Coronary artery (tissue), 2 donors: ENCODE measurements around the gene TBC1D16.

Source experiments
- DNase-seq: peaks from one replicate; pipeline ENCODE4 v3.0.0-alpha.2; 2017; ENCODE audit warnings: low spot score
- H3K27ac ChIP-seq, 2 donors: fragments of 200-600 bp; sonication (generic); one replicate each; pipeline ENCODE4 v1.5.1; 2016 to 2019
- H3K4me3 ChIP-seq: fragments of 200-600 bp; sonication (generic); 2 replicates; pipeline ENCODE4 v1.5.1; 2016; ENCODE audit warnings: mild to moderate bottlenecking, moderate library complexity
- TF ChIP-seq, protein P1 (sequence below): fragments of 200-600 bp; sonication (generic); IDR thresholded peaks from one replicate; pipeline ENCODE4 v1.5.1; 2019; ENCODE audit warnings: antibody characterized with exemption

The TBC1D16 gene, protein sequence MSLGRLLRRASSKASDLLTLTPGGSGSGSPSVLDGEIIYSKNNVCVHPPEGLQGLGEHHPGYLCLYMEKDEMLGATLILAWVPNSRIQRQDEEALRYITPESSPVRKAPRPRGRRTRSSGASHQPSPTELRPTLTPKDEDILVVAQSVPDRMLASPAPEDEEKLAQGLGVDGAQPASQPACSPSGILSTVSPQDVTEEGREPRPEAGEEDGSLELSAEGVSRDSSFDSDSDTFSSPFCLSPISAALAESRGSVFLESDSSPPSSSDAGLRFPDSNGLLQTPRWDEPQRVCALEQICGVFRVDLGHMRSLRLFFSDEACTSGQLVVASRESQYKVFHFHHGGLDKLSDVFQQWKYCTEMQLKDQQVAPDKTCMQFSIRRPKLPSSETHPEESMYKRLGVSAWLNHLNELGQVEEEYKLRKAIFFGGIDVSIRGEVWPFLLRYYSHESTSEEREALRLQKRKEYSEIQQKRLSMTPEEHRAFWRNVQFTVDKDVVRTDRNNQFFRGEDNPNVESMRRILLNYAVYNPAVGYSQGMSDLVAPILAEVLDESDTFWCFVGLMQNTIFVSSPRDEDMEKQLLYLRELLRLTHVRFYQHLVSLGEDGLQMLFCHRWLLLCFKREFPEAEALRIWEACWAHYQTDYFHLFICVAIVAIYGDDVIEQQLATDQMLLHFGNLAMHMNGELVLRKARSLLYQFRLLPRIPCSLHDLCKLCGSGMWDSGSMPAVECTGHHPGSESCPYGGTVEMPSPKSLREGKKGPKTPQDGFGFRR

DNA sequence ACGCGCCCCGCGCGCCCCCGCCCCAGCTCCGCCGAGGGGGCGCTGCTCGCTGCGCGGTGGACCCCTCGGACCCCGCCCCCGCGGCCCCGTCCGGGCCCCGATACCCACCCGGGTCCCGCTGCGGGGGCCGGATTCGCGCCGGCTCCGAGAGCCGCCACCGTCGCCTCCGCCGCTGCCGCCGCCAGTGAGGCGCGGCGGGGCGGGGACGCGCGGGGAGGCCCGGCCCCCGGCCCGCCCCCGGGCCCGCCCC, at the start of gene TBC1D16:
Gene TBC1D16 (minus strand): TSS at position 186 of the 250 bp plus-strand sequence. CDS start 22,325 bp downstream, outside the sequence.
- Histone ChIP-seq H3K4me3 (peak within 1 kb of the TSS; percentile 83), H3K27ac (peak within 1 kb of the TSS; percentile 86 to 87)
- no peak for DNase-seq
- TF ChIP-seq, protein P1, sequence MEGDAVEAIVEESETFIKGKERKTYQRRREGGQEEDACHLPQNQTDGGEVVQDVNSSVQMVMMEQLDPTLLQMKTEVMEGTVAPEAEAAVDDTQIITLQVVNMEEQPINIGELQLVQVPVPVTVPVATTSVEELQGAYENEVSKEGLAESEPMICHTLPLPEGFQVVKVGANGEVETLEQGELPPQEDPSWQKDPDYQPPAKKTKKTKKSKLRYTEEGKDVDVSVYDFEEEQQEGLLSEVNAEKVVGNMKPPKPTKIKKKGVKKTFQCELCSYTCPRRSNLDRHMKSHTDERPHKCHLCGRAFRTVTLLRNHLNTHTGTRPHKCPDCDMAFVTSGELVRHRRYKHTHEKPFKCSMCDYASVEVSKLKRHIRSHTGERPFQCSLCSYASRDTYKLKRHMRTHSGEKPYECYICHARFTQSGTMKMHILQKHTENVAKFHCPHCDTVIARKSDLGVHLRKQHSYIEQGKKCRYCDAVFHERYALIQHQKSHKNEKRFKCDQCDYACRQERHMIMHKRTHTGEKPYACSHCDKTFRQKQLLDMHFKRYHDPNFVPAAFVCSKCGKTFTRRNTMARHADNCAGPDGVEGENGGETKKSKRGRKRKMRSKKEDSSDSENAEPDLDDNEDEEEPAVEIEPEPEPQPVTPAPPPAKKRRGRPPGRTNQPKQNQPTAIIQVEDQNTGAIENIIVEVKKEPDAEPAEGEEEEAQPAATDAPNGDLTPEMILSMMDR, result no peak

DNA sequence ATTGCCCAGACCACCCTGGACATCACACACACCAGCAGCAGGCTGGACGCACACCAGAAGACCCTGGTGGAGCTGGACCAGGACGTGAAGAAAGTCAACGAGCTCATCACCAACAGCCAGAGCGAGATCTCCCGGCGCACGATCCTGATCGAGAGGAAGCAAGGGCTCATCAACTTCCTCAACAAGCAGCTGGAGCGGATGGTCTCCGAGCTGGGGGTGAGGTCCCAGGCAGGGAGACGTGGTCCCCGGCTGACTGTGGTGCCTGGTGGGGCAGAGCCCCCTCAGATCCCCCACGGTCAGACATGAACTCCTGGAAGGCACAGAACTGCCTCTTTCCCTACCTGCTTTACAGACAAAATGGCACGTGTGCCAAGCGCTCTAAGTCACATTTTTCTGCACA, 49.1 kb upstream of the TBC1D16 start:
- DNase-seq, result no peak
- TF ChIP-seq, protein P1, result no peak
- no peak overlapping the region for H3K27ac ChIP-seq

DNA sequence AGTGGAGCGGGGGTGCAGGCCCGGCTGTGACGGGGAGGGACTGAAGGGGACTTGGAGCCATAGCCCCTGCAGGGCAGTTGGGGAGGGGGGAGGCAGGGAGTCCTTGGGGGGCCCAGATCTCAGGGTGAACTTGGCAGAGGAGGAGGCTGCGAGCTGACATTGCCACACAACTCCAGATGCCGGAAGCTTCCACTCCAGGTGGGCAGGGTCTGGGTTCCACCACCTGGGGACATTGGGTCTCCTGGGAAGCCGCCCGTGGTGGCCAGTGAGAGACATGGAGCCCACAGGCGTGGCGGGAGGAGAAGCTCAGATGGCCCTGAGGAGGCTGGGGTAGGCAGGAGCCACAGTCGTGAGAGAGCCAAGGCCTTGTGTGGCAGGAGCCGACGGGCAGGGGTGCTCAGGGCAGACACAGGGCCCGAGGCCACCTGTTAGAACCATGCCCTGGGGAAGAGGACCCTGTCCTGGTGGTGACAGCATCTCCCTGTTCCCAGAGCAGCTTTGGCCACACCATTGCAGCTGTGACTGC, 47.5 kb upstream of the TBC1D16 start:
- no peak overlapping the region for H3K27ac ChIP-seq
- TF ChIP-seq, protein P1, result no peak
- H3K4me3 ChIP-seq, result no peak overlapping the region
- DNase-seq, result no peak

More for the DNA sequence above, 49.1 kb upstream of the TBC1D16 start:
- no peak overlapping the region for H3K4me3 ChIP-seq

DNA sequence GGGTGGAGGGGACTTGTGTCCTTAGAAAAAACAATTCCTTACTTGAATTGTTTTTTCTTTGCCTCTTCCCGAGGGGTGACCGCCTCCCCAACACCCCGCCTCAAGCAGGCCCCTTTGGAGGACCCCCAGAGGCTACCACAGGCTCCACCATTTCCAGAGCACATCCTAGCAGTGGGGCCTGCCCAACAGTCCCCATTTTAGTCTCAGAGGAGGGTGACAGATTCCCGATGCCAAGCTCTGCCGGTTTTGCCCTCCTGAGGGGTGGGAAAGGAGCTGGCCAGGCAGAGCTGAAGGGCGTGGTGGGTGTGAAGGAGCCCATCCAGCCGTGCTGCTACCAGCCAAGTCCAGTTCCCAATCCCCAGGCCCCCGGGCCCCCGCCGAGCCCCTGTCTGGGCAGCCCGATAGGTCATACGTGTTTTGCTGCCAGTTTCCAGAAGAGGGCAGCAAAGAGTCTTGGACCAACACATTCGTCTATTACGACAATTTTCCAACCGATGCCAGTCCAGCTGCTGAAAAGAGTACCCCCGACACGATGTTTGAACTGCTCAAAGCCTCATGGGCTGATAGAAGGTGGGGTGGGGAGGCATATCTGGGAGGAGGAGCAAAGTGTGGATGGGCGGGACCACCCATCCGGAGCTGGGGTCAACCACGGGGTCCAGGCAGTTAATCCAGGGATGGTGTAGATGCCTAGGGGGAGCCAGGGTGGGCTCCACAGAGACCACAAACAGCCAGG, 46.9 kb upstream of the TBC1D16 start:
- Histone ChIP-seq H3K4me3 (peak overlapping the region; percentile 64), H3K27ac (no peak overlapping the region)
- TF ChIP-seq, protein P1, result peak; percentile 77
- no peak for DNase-seq

DNA sequence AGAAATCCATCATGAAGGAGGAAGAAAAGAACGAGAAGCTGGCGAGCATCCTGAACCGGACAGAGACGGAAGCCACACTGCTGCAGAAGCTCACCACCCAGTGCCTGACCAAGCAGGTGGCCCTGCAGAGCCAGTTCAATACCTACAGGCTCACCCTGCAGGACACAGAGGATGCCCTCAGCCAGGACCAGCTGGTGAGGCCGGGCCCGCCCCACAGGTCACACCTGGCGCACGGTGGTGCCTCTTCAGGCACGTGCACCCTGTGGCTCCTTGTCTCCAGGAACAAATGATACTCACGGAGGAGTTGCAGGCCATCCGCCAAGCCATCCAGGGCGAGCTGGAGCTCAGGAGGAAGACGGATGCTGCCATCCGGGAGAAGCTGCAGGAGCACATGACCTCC, 45.9 kb upstream of the TBC1D16 start:
- no peak for DNase-seq
- H3K27ac ChIP-seq, result no peak overlapping the region
- TF ChIP-seq, protein P1, result no peak
- no peak overlapping the region for H3K4me3 ChIP-seq

DNA sequence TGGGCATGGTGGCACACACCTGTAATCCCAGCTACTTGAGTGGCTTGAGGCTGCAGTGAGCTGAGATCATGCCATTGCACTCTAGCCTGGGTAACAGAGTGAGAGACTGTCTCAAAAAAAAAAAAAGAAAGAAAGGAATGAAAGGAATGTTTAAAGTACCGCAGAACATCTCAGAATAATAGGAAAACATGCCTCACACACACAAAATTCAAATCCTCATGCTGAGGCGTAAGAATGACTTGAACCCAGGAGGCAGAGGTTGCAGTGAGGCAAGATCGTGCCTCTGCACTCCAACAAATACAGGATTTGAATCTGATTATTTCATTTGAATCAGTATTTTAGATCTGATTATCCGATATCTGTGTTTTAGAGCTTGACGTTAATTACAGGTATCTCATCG, 44.4 kb upstream of the TBC1D16 start:
- no peak for DNase-seq
- TF ChIP-seq, protein P1, result no peak

More for the DNA sequence above, 44.4 kb upstream of the TBC1D16 start:
- H3K4me3 ChIP-seq, result no peak overlapping the region
- H3K27ac ChIP-seq, result no peak overlapping the region
